ENCODE measurements around the gene ANGPTL1. TPM values are rescaled to one million over a fixed set of nuclear protein-coding genes. Genes with fewer than 3 reads are reported as not detected.

The ANGPTL1 gene
- total and polyA plus RNA-seq, 2 of the 8 experiments (the other 6 are each of a cell fraction or from before 2014, with no cell fraction given), result not detected

- Histone ChIP-seq H3K23ac (ENCODE audit: insufficient read length) (no peak overlapping the region), H2AK5ac (ENCODE audit: low read depth, low read length) (no peak overlapping the region), H3K18ac (ENCODE audit: extremely low read depth, low read length) (no peak overlapping the region), H2BK20ac (ENCODE audit: low read length) (no peak overlapping the region), H2BK5ac (ENCODE audit: low read depth, low read length) (no peak overlapping the region), H3K9ac (replicated peaks in 1 of 4; ENCODE audit: extremely low read depth in 1 of 4, low read depth in 3 of 4, low read length in 3 of 4) (no peak overlapping the region), H3K27me3 (replicated peaks in 1 of 4; ENCODE audit: control insufficient read depth in 3 of 4, extremely low read depth in 1 of 4, insufficient read depth in 3 of 4, low read length in 3 of 4) (no peaks in the 10 kb centered on the region), H3K4me1 (replicated peaks in 1 of 4; ENCODE audit: control insufficient read depth in 3 of 4, insufficient read depth in 4 of 4, low read length in 3 of 4) (no peaks in the 10 kb centered on the region), H2BK15ac (ENCODE audit: low read length) (no peak overlapping the region), H3K27ac (ENCODE audit: low read depth, low read length) (no peak overlapping the region), H4K91ac (replicated peaks; ENCODE audit: insufficient read length, low read length) (no peak overlapping the region), H3K9me3 (ENCODE audit: insufficient read depth in 2 of 2, low read depth in 1 of 2, low read length in 1 of 2) (no peaks in the 10 kb centered on the region), H3K79me1 (ENCODE audit: low read depth, low read length) (no peaks in the 10 kb centered on the region), H2BK12ac (ENCODE audit: low read depth, low read length) (no peak overlapping the region), H4K20me1 (replicated peaks in 1 of 2; ENCODE audit: control insufficient read depth in 1 of 2, insufficient read depth in 2 of 2, low read length in 2 of 2) (no peaks in the 10 kb centered on the region), H3K36me3 (ENCODE audit: control insufficient read depth in 2 of 4, insufficient read depth in 4 of 4, low read length in 3 of 4) (peaks cover 0 to 5% (median 1%) of the 10 kb centered on the region in 4 experiments; a peak in 1 of 8 replicates), H4K8ac (ENCODE audit: extremely low read depth, insufficient read depth, low read length) (no peak overlapping the region), H3K79me2 (ENCODE audit: control insufficient read depth in 1 of 2, insufficient read depth in 2 of 2, low read length in 2 of 2) (no peaks in the 10 kb centered on the region), H4K5ac (ENCODE audit: insufficient read length, low read depth, low read length) (no peak overlapping the region), H3K23me2 (ENCODE audit: low read depth, low read length) (no peaks in the 10 kb centered on the region), H3K4me2 (ENCODE audit: insufficient read depth in 1 of 2, low read depth in 2 of 2, low read length in 2 of 2) (no peak overlapping the region), H2AFZ (ENCODE audit: low read length) (no peak overlapping the region), H2BK120ac (replicated peaks; ENCODE audit: low read depth, low read length) (no peak overlapping the region), H3K56ac (replicated peaks; ENCODE audit: insufficient read length, low read depth, low read length) (no peak overlapping the region), H3K4me3 (ENCODE audit: extremely low read depth in 1 of 4, insufficient read depth in 2 of 4, low read depth in 3 of 4, low read length in 4 of 4) (no peak overlapping the region), H3K14ac (ENCODE audit: insufficient read length) (no peak overlapping the region), H3K4ac (replicated peaks; ENCODE audit: insufficient read length, low read depth, low read length) (no peak overlapping the region)
- no peak for FAIRE-seq
- CTCF ChIA-PET (ENCODE audit: partially characterized antibody), result interaction anchor here (0.6 kb wide), 1 partner anchor 749 kb away, joined by 5 read pairs; no protein-coding TSS in a partner anchor
- POLR2A ChIA-PET (ENCODE audit: partially characterized antibody), result no interaction called here
- no peak for DNase-seq (ENCODE audit: low read depth in 1 of 2, low spot score in 2 of 2)
- TF ChIP-seq USF2 (IDR thresholded peaks at IDR 0.05; ENCODE audit: low read length) (no peak), JUND (IDR thresholded peaks at IDR 0.05; ENCODE audit: low read length) (no peak), RFX5 (IDR thresholded peaks at IDR 0.05; ENCODE audit: borderline replicate concordance, low read depth, low read length) (no peak), NANOG (IDR thresholded peaks at IDR 0.05; ENCODE audit: insufficient read depth, low read depth, low read length, poor library complexity, severe bottlenecking) (no peak), RAD21 (IDR thresholded peaks at IDR 0.05 in 1 of 2, conservative IDR thresholded peaks at IDR 0.05 in 1 of 2; ENCODE audit: low read depth in 2 of 2, low read length in 2 of 2) (no peak), GABPA (IDR thresholded peaks at IDR 0.05; ENCODE audit: borderline replicate concordance, insufficient read depth, low read length) (no peak), JUN (IDR thresholded peaks at IDR 0.05; ENCODE audit: low read depth, low read length) (no peak), ASH2L (IDR thresholded peaks at IDR 0.05; ENCODE audit: low read length) (no peak), BRCA1 (IDR thresholded peaks at IDR 0.05; ENCODE audit: low read depth, low read length) (no peak), SP2 (IDR thresholded peaks at IDR 0.05; ENCODE audit: low read length) (no peak), CHD2 (IDR thresholded peaks at IDR 0.05; ENCODE audit: low read length) (no peak), HDAC2 (IDR thresholded peaks at IDR 0.05; ENCODE audit: borderline replicate concordance in 1 of 2, low read depth in 2 of 2, low read length in 2 of 2) (no peak), TAF1 (IDR thresholded peaks at IDR 0.05; ENCODE audit: low read depth, low read length) (no peak), ZNF274 (IDR thresholded peaks at IDR 0.05; ENCODE audit: borderline replicate concordance, extremely low read depth, low read length) (no peak)
Measured at GRCh38 chr1:178810585-178810984, 60.3 kb downstream of the ANGPTL1 start.

Measured in H1 (cell line).